Measurements from ENCODE around the gene ANKRD55.
"Not testable (repeated sequence)": the region's sequence is repeated elsewhere in the genome, so short reads cannot be mapped to it uniquely, and the experiment has no call there.

Gene ANKRD55

GRCh38 chr5:56100439-56101176 lies 132.5 kb downstream of the ANKRD55 start:
- DNase-seq: no peak

GRCh38 chr5:56099346-56099745 lies 133.8 kb downstream of the ANKRD55 start:
- DNase-seq: no peak

DNA sequence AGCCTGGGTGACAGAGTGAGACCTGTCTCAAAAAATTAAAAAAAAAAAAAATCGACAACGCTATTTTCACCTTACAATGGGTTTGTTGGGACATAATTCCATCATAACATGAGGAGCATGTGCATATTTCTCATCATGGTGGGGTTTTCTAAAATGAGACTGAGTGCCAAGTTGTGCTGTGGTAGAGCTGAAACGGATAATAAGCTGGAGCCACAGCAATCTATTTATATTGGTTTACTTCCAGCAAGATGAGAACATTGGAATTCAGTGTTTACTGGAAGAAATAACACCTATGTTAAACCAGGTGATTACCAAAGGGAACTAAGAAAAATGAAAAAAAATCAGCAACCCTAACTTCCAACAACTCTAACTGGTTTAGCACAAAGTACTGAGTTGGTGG lies 136.1 kb downstream of the ANKRD55 start:
- DNase-seq: no peak

DNA sequence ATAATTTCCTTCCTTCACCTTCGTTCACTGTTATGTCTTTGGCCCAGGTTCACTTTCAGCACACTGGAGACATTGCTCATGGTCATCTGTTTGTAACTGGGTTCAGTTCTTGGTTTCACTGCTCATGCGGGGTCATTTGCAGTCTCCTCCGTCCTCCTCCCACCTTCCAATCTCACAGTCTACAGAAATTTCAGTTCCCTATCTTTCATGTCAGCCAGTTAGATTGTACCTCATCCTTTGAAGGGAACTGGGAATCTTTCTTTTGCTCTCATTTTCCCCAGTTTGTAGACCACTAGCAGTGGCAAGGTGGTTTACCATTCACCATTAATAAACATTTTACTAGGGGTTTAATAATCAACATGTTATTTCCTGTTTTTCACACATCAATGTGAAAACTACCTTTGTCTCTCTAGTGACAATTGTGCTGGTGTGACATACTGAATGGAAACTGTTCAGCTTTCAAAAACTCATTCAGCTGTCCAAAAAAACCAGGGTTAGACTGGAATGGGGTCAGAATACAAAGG lies 137.5 kb downstream of the ANKRD55 start:
- DNase-seq: no peak

- peak in 2 of 4 experiments; percentile 30 to 49 for DNase-seq
Observed at GRCh38 chr5:56094579-56095361, 138.4 kb downstream of the ANKRD55 start.

DNA sequence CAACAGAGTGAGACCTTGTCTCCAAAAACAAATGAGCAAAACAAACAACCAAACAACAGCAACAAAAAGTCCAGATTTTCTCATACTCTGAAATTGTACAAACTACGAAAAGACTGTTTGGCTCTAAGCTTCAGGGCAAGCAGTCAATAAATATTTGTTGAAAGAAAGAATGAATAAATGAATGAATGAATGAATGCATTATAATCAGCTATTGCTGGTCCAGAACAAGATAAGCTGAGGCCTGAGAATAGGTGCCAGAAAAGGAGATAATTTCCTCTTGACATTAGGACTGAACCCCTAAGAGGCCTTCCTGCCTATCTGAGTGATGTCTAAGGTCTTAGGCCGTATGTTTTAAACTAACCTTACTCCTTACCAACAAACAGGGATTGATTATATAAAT lies 139.2 kb downstream of the ANKRD55 start:
- DNase-seq: no peak

GRCh38 chr5:56092115-56092514 lies 141.0 kb downstream of the ANKRD55 start:
- no peak for DNase-seq

DNA sequence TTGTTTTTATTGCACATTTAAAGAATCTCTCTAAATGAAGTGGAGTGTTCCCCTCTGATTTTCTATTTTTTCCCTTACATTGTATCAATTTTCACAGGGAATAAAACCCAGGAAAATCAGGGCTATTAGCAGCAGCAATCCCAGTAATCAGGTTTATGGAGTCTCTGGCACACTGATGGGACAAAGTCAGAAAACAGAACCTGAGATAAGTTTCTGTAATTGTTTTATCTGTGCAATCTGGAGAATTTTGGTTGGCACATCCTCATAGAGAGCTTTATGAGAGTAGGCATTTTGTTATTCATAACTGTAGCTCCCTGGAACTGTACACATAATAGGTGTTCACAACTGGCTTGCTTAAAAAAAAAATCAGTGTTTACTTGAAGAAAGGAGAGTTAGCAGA lies 141.5 kb downstream of the ANKRD55 start:
- no peak for DNase-seq

DNA sequence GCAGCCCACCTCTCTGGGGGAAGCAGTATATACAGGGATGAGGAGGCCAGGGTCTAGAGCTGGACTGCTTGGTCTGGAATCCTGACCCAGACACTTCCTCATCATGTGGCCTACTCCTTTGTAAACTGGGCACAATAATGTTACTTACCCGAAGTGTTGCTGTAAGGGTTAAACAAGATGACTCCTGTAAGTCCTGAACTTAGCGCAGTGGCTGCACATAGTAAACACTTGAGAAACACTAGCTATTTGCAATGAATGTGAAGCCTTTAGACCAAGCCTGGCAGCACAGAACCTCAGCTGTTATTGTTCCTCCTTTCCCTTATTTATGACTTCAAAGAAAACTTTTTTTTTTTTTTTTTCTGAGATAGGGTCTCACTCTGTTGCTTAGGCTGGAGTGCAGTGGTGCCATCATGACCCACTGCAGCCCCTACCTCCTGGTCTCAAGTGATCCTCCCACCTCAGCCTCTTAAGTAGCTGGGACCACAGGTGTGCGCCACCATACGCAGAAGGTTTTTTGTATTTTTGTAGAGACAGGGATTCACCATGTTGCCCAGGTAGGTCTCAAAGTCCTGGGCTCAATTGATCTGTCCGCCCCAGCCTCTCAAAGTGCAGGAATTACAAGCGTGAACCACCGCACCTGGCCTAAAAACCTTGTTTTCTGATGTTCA lies 142.2 kb downstream of the ANKRD55 start:
- DNase-seq: no peak

DNA sequence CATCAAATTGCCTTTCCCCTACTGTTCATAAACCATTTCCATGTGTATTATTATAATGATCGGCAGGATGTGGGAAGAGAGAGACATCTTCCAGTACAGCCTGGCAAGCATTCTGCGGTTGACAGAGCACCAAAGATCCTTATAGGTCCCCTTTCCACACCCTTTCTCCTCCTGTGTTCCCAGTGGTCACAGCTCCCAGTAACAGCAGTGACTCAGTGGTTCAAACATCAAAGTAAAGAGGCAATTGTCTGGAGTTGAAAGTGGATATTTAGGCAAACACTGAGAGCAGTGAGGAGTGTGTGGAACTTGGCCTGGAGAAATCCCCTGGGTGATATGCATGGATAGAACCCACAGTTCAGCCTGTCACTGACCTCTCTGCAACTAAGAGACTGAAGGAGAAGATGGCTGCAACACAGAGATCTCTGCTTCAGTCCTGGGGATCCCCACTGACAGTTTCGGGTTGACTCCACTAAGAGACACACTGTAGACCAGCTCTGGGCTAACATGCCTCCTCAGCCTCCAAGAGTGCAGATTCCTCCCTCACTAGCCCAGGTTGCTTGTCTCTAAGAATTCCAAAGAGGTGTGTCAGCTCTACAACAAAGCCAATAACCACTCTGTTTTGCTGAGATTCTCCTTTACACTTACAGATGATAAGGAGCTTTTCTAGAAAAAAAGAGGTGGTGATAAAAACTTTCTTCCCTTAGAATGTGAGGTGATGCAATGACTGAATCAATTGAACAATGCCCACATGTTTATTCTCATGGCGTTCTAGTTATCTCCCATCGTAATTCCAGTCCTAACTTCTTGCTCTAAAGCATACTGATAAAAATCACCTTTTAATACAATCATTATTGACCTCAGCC lies 143.9 kb downstream of the ANKRD55 start:
- DNase-seq: no peak

DNA sequence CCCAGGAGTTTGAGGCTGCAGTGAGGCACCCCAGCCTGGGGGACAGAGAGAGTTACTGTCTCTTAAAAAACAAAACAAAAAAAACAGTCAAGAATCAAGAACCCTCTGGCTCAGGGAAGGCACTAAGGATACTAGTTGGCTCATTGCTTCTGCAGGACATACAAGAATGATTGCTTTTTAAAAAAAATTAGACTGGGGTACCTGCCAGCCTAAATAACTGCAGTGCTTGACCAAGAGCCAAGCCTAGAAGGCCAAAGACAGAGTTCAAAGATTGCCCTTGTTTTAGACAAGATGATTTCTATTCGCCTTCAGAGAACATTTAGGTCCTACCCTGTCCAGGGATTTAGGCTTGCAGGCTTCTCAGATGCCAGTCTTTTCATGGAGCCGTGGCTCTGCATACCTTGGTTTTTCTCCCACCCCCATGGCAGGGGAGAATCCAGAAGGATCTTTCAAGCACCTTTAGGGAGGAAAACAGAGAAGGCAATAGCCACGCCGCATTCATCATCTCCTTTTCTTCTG lies 144.6 kb downstream of the ANKRD55 start:
- DNase-seq: no peak

GRCh38 chr5:56085193-56085592 lies 147.9 kb downstream of the ANKRD55 start:
- no peak for DNase-seq

GRCh38 chr5:56083286-56083854 lies 149.8 kb downstream of the ANKRD55 start:
- DNase-seq: no peak

DNA sequence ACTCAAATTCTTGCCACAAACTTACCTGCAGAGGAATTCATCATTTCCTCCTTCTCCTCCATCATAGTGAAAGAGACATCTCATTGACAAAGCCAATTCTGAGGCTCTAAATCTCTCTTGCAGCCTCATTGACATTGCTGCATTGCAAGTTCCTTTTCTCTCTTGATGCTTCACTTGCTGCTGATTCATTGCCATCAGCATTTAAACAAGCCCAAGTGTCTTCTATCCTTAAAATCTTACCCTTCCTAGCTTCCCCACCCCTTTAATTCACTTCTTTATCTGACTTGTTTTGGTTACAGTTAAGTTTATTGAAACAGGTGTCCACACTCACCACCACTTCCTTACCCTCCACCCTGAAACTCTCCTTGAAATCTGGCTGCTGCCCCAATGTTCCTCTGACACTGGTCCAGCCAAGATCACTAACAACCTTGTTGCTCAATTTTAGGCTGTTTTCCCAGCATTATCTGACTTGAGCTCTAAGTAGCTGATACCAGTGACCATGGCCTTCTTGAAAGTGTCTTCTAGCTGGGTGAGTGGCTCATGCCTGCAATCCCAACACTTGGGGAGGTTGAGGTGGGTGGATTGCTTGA lies 152.0 kb downstream of the ANKRD55 start:
- DNase-seq: not testable (repeated sequence)

- no peak for DNase-seq
Observed at GRCh38 chr5:56080375-56081052, 152.6 kb downstream of the ANKRD55 start.

- DNase-seq: not testable (repeated sequence)
Observed at GRCh38 chr5:56079157-56079500, 154.0 kb downstream of the ANKRD55 start.

DNA sequence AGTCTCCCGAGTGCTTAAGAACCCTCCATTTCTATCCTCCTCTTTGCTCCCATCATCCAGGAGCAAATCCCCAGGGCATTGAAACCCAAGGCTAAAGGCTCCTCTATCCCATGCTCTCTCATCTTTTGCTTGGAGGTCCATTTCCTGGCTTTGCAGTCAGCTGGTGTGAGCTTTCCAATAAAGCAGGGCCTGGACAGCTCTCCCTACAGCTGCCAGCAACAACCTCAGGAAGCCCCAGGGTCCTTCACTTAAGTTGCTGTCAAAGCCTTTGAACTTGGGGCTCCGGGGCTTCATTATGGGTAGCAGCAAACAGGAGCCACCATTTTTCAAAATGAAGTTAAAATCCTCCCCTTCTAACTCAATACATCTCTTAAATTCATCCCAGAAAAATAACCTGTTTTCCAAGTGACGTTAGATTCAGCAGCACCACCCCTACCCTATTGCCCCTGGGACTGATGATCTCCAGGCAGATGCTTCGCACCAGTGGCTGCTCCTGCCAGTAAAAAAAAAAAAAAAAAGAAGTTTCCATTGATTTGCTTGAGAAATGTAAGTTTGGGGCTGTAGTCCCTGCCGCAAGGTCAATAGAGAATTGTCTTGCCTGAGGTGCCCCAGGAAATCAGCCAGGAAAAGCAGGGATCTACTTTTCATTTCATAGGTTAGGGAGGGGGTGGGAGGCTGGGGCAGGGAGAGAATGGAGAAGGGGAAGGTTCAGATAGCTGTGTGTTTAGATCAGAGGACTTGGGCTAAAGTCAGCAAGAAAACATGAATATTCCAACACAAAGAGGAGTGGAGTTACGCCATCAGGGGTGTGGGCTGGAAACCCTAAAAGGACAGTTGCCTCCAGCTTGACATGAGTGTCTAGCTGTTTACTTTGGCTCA lies 154.6 kb downstream of the ANKRD55 start:
- no peak for DNase-seq

- DNase-seq: no peak
Observed at GRCh38 chr5:56077796-56078233, 155.3 kb downstream of the ANKRD55 start.

GRCh38 chr5:56076486-56076885 lies 156.6 kb downstream of the ANKRD55 start:
- DNase-seq: no peak

GRCh38 chr5:56075361-56075760 lies 157.8 kb downstream of the ANKRD55 start:
- no peak for DNase-seq

Data from activated CD4-positive, CD25-positive, alpha-beta regulatory T cell (primary cell).